WTC11 (cell line): ENCODE measurements around the gene MAP4K3. TPM values are rescaled to one million over a fixed set of nuclear protein-coding genes. Genes with fewer than 3 reads are reported as not detected.

Experiments
- ATAC-seq: fragments of 200-7000 bp; cut with Tn5 transposase; 2 replicates; pipeline ENCODE4 v1.10.0; 2021; ENCODE audit warnings: mild to moderate bottlenecking, moderate library complexity
- CTCF ChIA-PET: fragments of 300-600 bp; sonication (Branson Sonifier 250); formaldehyde crosslinking; loops from one replicate; lab custom pipeline; 2021; ENCODE audit warnings: antibody characterized with exemption; lab: Charles Lee
- POLR2A ChIA-PET: fragments of 350-600 bp; sonication (Branson Sonifier 250); formaldehyde crosslinking; loops from one replicate; lab custom pipeline; 2021; ENCODE audit warnings: antibody characterized with exemption; lab: Charles Lee
- DNase-seq: peaks from one replicate; pipeline ENCODE4 v3.0.0; 2021; ENCODE audit warnings: low spot score
- H3K27ac Mint-ChIP-seq: 2 replicates; pipeline ENCODE4 v1.8.0; 2021; ENCODE audit warnings: mixed read lengths
- H3K27me3 Mint-ChIP-seq: 2 replicates; pipeline ENCODE4 v1.8.0; 2021; ENCODE audit warnings: low read depth, mild to moderate bottlenecking, moderate library complexity, mixed read lengths
- H3K36me3 Mint-ChIP-seq: 2 replicates; pipeline ENCODE4 v1.8.0; 2021; ENCODE audit warnings: mixed read lengths
- H3K4me1 Mint-ChIP-seq: 2 replicates; pipeline ENCODE4 v1.8.0; 2022; ENCODE audit warnings: mixed read lengths
- H3K4me3 Mint-ChIP-seq: 2 replicates; pipeline ENCODE4 v1.8.0; 2021; ENCODE audit warnings: mild to moderate bottlenecking, moderate library complexity, mixed read lengths
- H3K9me3 Mint-ChIP-seq: 2 replicates; pipeline ENCODE4 v1.8.0; 2021; ENCODE audit warnings: mixed read lengths
- CBFB ChIP-seq: sonication (generic); formaldehyde crosslinking; IDR thresholded peaks from 2 replicates; pipeline ENCODE4 v1.8.1; 2022; ENCODE audit warnings: mild to moderate bottlenecking, low read depth, missing genetic modification reagents
- CREM ChIP-seq: sonication (generic); formaldehyde crosslinking; IDR thresholded peaks from 2 replicates; pipeline ENCODE4 v1.8.1; 2022; ENCODE audit warnings: mild to moderate bottlenecking, missing genetic modification reagents, moderate library complexity
- ERG ChIP-seq: fragments of 250-450 bp; sonication (Bioruptor Pico); IDR thresholded peaks from 2 replicates; pipeline ENCODE4 v1.8.0; 2021; ENCODE audit warnings: mild to moderate bottlenecking
- FOXK1 ChIP-seq: sonication (generic); formaldehyde crosslinking; IDR thresholded peaks from 2 replicates; pipeline ENCODE4 v1.8.0; 2022; ENCODE audit warnings: mild to moderate bottlenecking, moderate library complexity, missing genetic modification reagents
- FOXP1 ChIP-seq: sonication (generic); formaldehyde crosslinking; IDR thresholded peaks from 2 replicates; pipeline ENCODE4 v1.8.0; 2022; ENCODE audit warnings: missing genetic modification reagents, mild to moderate bottlenecking, moderate library complexity, borderline replicate concordance
- GABPB1 ChIP-seq: sonication (generic); formaldehyde crosslinking; IDR thresholded peaks from 2 replicates; pipeline ENCODE4 v1.8.1; 2023; ENCODE audit warnings: mild to moderate bottlenecking, missing genetic modification reagents
- HMGA2 ChIP-seq: fragments of 250-450 bp; sonication (Bioruptor Pico); IDR thresholded peaks from 2 replicates; pipeline ENCODE4 v1.4.0; 2021; ENCODE audit warnings: mild to moderate bottlenecking, moderate library complexity
- IRF2 ChIP-seq: sonication (generic); formaldehyde crosslinking; IDR thresholded peaks from 2 replicates; pipeline ENCODE4 v1.8.0; 2022; ENCODE audit warnings: low read depth, missing genetic modification reagents, borderline replicate concordance
- NFE2L1 ChIP-seq: sonication (generic); formaldehyde crosslinking; IDR thresholded peaks from 2 replicates; pipeline ENCODE4 v1.8.1; 2023; ENCODE audit warnings: missing genetic modification reagents
- NR2C2 ChIP-seq: sonication (generic); formaldehyde crosslinking; IDR thresholded peaks from 2 replicates; pipeline ENCODE4 v1.8.0; 2022; ENCODE audit warnings: mild to moderate bottlenecking, missing genetic modification reagents
- NR3C1 ChIP-seq: sonication (generic); formaldehyde crosslinking; conservative IDR thresholded peaks from 2 replicates; pipeline ENCODE4 v1.8.1; 2023; ENCODE audit warnings: low read depth, mild to moderate bottlenecking, missing genetic modification reagents
- TCF7 ChIP-seq: sonication (generic); formaldehyde crosslinking; IDR thresholded peaks from 2 replicates; pipeline ENCODE4 v1.8.0; 2022; ENCODE audit warnings: mild to moderate bottlenecking, low read depth, missing genetic modification reagents, moderate library complexity
- TEAD1 ChIP-seq: sonication (generic); formaldehyde crosslinking; IDR thresholded peaks from 2 replicates; pipeline ENCODE4 v1.8.0; 2022; ENCODE audit warnings: mild to moderate bottlenecking, missing genetic modification reagents
- USF1 ChIP-seq: sonication (generic); formaldehyde crosslinking; IDR thresholded peaks from 2 replicates; pipeline ENCODE4 v1.8.0; 2022; ENCODE audit warnings: mild to moderate bottlenecking, missing genetic modification reagents
- ZBTB21 ChIP-seq: sonication (generic); formaldehyde crosslinking; IDR thresholded peaks from 2 replicates; pipeline ENCODE4 v1.8.1; 2023; ENCODE audit warnings: mild to moderate bottlenecking, missing genetic modification reagents, borderline replicate concordance
- ZNF121 ChIP-seq: sonication (generic); formaldehyde crosslinking; IDR thresholded peaks from 2 replicates; pipeline ENCODE4 v1.8.0; 2023; ENCODE audit warnings: missing genetic modification reagents
- ZNF219 ChIP-seq: sonication (generic); formaldehyde crosslinking; IDR thresholded peaks from 2 replicates; pipeline ENCODE4 v1.8.0; 2023; ENCODE audit warnings: missing genetic modification reagents, mild to moderate bottlenecking, borderline replicate concordance
- ZNF263 ChIP-seq: sonication (generic); formaldehyde crosslinking; IDR thresholded peaks from 2 replicates; pipeline ENCODE4 v1.8.1; 2022; ENCODE audit warnings: low read depth, mild to moderate bottlenecking, moderate library complexity, missing genetic modification reagents
- ZNF671 ChIP-seq: fragments of 250-450 bp; sonication (Bioruptor Pico); IDR thresholded peaks from 2 replicates; pipeline ENCODE4 v1.8.0; 2021; ENCODE audit warnings: mild to moderate bottlenecking
- ZSCAN18 ChIP-seq: fragments of 250-450 bp; sonication (Bioruptor Pico); IDR thresholded peaks from 2 replicates; pipeline ENCODE4 v2.1.2; 2022; ENCODE audit warnings: mild to moderate bottlenecking, moderate library complexity
- total RNA-seq: library from RNA; stranded (reverse); gene quantifications from 3 replicates; pipeline ENCODE4 v1.2.3, GENCODE V29; 2021
- TF ChIP-seq, protein P1 (sequence below): sonication (generic); formaldehyde crosslinking; IDR thresholded peaks from 2 replicates; pipeline ENCODE4 v1.8.0; 2022; ENCODE audit warnings: mild to moderate bottlenecking, missing genetic modification reagents
- TF ChIP-seq, protein P2 (sequence below): sonication (generic); formaldehyde crosslinking; IDR thresholded peaks from 2 replicates; pipeline ENCODE4 v1.8.1; 2023; ENCODE audit warnings: mild to moderate bottlenecking, moderate library complexity, missing genetic modification reagents
- TF ChIP-seq, protein P3 (sequence below): sonication (generic); formaldehyde crosslinking; IDR thresholded peaks from 2 replicates; pipeline ENCODE4 v1.8.1; 2022; ENCODE audit warnings: low read depth, mild to moderate bottlenecking, moderate library complexity, missing genetic modification reagents, borderline replicate concordance

MAP4K3 gene
- total RNA-seq, 1 experiment from 2014 or later: 73.2 TPM

- no peak for TF ChIP-seq NFE2L1
- TF ChIP-seq, all 79 proteins: peak for 0
These were observed 172.4 kb downstream of the MAP4K3 start (continued) for GRCh38 chr2:39264733-39265132.

DNA sequence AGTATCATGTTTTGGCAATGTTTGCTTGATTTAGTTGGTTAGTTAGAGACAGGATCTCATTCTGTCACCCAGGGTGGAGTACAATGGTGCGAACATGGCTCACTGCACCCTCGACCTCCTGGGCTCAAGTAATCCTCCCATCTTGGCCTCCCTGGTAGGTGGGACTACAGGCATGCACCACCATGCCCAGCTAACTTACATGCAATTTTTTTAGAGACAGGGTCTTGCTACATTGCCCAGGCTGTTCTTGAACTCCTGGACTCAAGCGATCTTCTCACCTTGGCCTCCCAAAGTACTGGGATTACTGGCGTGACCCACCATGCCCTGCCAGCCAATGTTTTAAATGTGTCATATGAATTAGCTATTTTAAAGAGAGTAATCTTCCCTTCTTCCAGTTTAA, 177.0 kb downstream of the MAP4K3 start:
- H3K36me3 Mint-ChIP-seq: peaks cover 33% of the 10 kb centered on the region
- peaks cover under 1% of the 10 kb centered on the region for H3K4me1 Mint-ChIP-seq
- H3K4me3 Mint-ChIP-seq: no peak overlapping the region
- POLR2A ChIA-PET: interaction anchor here (0.6 kb wide), 1 partner anchor 203 kb away, joined by 12 read pairs; no protein-coding TSS in a partner anchor
- H3K27ac Mint-ChIP-seq: no peak overlapping the region
- no peaks in the 10 kb centered on the region for H3K27me3 Mint-ChIP-seq
- CTCF ChIA-PET: no interaction called here
- no peaks in the 10 kb centered on the region for H3K9me3 Mint-ChIP-seq
- TF ChIP-seq ZNF671 (CRISPR knock-in tag): no peak
- TF ChIP-seq, protein P1, sequence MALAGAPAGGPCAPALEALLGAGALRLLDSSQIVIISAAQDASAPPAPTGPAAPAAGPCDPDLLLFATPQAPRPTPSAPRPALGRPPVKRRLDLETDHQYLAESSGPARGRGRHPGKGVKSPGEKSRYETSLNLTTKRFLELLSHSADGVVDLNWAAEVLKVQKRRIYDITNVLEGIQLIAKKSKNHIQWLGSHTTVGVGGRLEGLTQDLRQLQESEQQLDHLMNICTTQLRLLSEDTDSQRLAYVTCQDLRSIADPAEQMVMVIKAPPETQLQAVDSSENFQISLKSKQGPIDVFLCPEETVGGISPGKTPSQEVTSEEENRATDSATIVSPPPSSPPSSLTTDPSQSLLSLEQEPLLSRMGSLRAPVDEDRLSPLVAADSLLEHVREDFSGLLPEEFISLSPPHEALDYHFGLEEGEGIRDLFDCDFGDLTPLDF (CRISPR knock-in tag): no peak
- peak; percentile 57; the same call in 1 of the 2 replicates for TF ChIP-seq ZNF121 (CRISPR knock-in tag)
- TF ChIP-seq, all 79 proteins: peak for 1
- DNase-seq: no peak
- ATAC-seq: no peak

DNA sequence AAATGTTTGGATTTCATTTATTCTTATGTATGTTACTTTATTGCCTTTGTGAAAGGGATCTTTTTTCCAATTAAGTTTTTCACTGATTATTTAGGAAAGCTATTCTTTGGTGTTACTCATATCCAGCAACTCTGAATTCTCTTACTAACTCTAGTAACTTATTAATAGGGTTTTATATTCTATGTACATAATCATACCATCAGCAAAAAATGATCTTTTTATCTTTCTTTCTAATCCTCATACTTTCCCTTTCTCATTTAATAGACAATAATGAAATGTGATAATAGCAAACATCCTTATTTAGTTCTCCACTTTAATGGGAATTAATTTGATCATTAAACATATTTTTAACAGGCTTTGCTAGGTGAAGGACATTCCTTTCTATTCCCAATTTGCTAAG, 181.0 kb downstream of the MAP4K3 start:
- ATAC-seq: no peak
- no peak for TF ChIP-seq GABPB1
- POLR2A ChIA-PET: no interaction called here
- H3K27me3 Mint-ChIP-seq: no peaks in the 10 kb centered on the region
- no peak for DNase-seq
- no peaks in the 10 kb centered on the region for H3K4me1 Mint-ChIP-seq
- H3K27ac Mint-ChIP-seq: no peak overlapping the region
- CTCF ChIA-PET: no interaction called here
- peaks cover 18% of the 10 kb centered on the region for H3K9me3 Mint-ChIP-seq
- no peak overlapping the region for H3K4me3 Mint-ChIP-seq
- H3K36me3 Mint-ChIP-seq: peaks cover 59% of the 10 kb centered on the region

- no peak for DNase-seq
- peaks cover 55% of the 10 kb centered on the region for H3K36me3 Mint-ChIP-seq
- H3K9me3 Mint-ChIP-seq: peaks cover 27% of the 10 kb centered on the region
- no peak for ATAC-seq
- no peak overlapping the region for H3K27ac Mint-ChIP-seq
- no peaks in the 10 kb centered on the region for H3K4me1 Mint-ChIP-seq
- H3K4me3 Mint-ChIP-seq: no peak overlapping the region
- H3K27me3 Mint-ChIP-seq: no peaks in the 10 kb centered on the region
- TF ChIP-seq USF1 (CRISPR knock-in tag): no peak
- no peak for TF ChIP-seq HMGA2 (CRISPR knock-in tag)
- no peak for TF ChIP-seq TEAD1 (CRISPR knock-in tag)
- no peak for TF ChIP-seq TCF7 (CRISPR knock-in tag)
- no peak for TF ChIP-seq NR3C1 (CRISPR knock-in tag)
- no peak for TF ChIP-seq ZBTB21 (CRISPR knock-in tag)
- TF ChIP-seq ZNF219 (CRISPR knock-in tag): no peak
- no peak for TF ChIP-seq CREM
- no peak for TF ChIP-seq ZSCAN18 (CRISPR knock-in tag)
- TF ChIP-seq CBFB (CRISPR knock-in tag): no peak
- no peak for TF ChIP-seq FOXP1 (CRISPR knock-in tag)
- TF ChIP-seq, protein P2, sequence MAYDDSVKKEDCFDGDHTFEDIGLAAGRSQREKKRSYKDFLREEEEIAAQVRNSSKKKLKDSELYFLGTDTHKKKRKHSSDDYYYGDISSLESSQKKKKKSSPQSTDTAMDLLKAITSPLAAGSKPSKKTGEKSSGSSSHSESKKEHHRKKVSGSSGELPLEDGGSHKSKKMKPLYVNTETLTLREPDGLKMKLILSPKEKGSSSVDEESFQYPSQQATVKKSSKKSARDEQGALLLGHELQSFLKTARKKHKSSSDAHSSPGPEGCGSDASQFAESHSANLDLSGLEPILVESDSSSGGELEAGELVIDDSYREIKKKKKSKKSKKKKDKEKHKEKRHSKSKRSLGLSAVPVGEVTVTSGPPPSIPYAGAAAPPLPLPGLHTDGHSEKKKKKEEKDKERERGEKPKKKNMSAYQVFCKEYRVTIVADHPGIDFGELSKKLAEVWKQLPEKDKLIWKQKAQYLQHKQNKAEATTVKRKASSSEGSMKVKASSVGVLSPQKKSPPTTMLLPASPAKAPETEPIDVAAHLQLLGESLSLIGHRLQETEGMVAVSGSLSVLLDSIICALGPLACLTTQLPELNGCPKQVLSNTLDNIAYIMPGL (CRISPR knock-in tag): no peak
- TF ChIP-seq ERG (CRISPR knock-in tag): no peak
- no peak for TF ChIP-seq NR2C2
- TF ChIP-seq, protein P3, sequence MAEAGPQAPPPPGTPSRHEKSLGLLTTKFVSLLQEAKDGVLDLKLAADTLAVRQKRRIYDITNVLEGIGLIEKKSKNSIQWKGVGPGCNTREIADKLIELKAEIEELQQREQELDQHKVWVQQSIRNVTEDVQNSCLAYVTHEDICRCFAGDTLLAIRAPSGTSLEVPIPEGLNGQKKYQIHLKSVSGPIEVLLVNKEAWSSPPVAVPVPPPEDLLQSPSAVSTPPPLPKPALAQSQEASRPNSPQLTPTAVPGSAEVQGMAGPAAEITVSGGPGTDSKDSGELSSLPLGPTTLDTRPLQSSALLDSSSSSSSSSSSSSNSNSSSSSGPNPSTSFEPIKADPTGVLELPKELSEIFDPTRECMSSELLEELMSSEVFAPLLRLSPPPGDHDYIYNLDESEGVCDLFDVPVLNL (CRISPR knock-in tag): no peak
- TF ChIP-seq IRF2 (CRISPR knock-in tag): no peak
- no peak for TF ChIP-seq FOXK1 (CRISPR knock-in tag)
- no peak for TF ChIP-seq ZNF263 (CRISPR knock-in tag)
- CTCF ChIA-PET: no interaction called here
- POLR2A ChIA-PET: no interaction called here
These were observed 184.1 kb downstream of the MAP4K3 start for GRCh38 chr2:39252888-39253518.
